ENCODE data around the gene SLA2.

Gene SLA2

GRCh38 chr20:36562724-36563123, 83.3 kb downstream of the SLA2 start:
- no peak for TF ChIP-seq CTCF (IDR thresholded peaks at IDR 0.05; ENCODE audit: control insufficient read depth, insufficient read depth, low read depth, low read length, missing control alignments)
- DNase-seq (ENCODE audit: low read depth), result no peak
- H3K4me3 ChIP-seq (ENCODE audit: control insufficient read depth, low read depth, low read length), result no peak overlapping the region
